ENCODE data around the gene PSG2.
"Not testable (repeated sequence)": the region's sequence is repeated elsewhere in the genome, so short reads cannot be mapped to it uniquely, and the experiment has no call there.

PSG2 gene

GRCh38 chr19:43082601-43083000 is at the start of gene PSG2:
Gene PSG2 (minus strand): TSS chr19:43082701. CDS start chr19:43082569, 132 bp downstream.
- DNase-seq (ENCODE audit: low spot score) = not testable (repeated sequence)

DNA sequence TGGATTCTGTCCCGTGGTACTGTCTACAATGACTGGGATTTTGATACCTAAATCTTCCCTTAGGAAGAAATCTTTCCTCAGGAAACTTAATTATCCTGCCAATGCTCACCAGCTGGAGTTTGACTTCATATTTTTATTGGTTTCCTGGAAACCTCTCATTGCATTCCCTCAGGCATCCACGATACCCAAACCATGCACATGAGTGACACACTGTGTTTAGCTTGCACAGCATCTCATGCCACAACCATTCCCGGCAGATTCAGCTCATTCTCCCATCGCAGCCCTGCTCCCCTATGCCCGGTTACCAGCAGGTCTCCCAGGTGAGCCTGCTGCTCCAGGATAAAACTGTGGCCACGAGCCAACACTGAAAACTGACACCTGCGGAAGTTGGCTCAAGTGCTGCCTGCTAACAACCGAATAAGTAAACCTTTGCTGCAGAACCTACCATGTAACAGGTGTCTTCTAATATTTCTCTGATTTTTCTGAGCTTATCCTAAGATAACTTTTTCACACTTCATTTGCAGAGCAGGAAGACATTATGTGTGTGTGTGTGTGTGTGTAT is 48.9 kb upstream of the PSG2 start:
- not testable (repeated sequence) for DNase-seq (ENCODE audit: low spot score)

DNA sequence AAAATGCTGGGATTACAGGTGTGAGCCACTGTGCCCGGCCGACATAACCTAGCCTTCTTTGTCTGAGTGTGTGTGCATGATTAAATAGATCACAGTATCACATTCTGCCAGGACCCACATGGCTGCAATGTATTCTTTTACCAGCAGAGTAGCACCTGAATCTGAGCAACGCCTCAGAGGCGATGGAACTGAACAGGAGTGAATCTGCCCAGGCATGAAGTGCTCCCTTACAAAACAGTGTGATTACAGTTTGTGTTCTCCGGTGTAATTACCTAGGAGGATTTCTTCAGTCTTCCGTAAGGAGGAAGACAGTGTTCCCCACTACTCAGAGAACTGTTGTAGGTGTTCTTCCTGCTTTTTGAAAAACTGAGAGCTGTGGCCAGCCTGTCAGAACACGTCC is 46.7 kb upstream of the PSG2 start:
- not testable (repeated sequence) for DNase-seq (ENCODE audit: low spot score)

DNA sequence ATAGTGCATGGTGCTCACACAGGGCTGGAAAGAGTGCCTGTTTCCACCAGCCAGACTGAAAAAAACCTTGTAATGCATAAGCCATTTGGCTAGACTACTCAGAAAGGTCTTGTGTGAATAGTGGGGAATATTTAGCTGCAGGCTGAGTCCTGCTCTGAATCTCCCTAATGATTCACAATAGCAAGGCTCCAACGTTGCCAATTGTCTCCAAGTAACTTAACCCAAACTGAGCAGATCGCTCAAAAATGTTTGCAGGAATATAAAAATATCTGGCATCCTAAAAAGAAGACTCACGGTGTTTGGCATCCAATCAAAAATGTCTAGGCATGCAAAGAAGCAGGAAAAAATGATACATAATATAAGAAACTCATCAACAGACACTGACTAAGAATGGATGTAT is 44.8 kb upstream of the PSG2 start:
- not testable (repeated sequence) for DNase-seq (ENCODE audit: low spot score)

GRCh38 chr19:43126720-43127119 is 44.2 kb upstream of the PSG2 start:
- no peak for DNase-seq (ENCODE audit: low spot score)
- TF ChIP-seq, protein P1, sequence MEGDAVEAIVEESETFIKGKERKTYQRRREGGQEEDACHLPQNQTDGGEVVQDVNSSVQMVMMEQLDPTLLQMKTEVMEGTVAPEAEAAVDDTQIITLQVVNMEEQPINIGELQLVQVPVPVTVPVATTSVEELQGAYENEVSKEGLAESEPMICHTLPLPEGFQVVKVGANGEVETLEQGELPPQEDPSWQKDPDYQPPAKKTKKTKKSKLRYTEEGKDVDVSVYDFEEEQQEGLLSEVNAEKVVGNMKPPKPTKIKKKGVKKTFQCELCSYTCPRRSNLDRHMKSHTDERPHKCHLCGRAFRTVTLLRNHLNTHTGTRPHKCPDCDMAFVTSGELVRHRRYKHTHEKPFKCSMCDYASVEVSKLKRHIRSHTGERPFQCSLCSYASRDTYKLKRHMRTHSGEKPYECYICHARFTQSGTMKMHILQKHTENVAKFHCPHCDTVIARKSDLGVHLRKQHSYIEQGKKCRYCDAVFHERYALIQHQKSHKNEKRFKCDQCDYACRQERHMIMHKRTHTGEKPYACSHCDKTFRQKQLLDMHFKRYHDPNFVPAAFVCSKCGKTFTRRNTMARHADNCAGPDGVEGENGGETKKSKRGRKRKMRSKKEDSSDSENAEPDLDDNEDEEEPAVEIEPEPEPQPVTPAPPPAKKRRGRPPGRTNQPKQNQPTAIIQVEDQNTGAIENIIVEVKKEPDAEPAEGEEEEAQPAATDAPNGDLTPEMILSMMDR (IDR thresholded peaks at IDR 0.05; ENCODE audit: extremely low read depth, missing control alignments) = no peak

DNA sequence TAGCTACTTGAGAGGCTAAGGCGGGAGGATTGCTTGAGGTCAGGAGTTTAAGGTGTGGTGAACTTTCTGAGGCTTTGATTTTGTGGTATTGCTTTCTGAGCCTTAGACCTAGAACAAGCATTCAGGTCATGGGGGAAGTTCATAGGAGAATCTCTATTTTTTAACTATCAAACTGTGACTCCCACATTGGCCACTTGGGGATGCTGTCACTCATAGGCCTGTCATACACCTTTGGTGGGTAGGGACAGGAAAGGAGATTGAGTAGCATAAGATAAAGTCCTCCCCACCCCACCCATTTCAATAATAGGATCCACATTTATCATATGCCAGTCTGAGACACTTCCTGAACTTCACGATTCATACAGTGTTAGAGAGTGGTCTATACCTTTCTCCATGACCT is 41.9 kb upstream of the PSG2 start:
- DNase-seq (ENCODE audit: low spot score) = no peak

DNA sequence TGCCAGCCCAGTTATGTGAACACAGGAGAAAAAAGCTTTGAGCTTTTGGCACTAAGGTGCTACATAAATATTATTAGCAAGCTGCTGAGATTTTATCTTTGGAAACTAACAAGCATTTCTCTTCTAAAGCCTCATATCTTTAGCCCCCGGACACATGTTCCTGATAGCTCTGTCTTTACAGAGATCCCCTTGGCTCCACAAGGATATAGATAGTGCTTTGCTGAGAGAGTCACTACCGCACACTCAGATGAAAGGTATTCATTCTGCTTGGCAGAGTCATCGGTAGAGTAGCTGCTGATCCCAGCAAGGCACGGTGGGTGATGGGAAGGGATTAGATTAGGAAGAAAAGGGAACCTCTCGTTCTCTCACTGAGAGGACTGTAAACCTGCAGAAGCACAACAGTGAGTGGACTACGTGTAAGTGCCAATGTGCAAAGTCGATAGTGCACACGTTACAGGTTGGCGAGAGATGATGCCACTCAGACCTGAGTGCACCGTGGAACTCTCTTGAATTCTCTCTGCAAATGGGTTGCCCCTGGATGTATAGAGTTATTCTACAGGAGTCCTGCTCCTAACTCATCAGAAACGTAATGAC is 38.0 kb upstream of the PSG2 start:
- not testable (repeated sequence) for DNase-seq (ENCODE audit: low spot score)

More for the DNA sequence above, 41.9 kb upstream of the PSG2 start:
- TF ChIP-seq, protein P1 (IDR thresholded peaks at IDR 0.05; ENCODE audit: extremely low read depth, missing control alignments) = no peak

GRCh38 chr19:43119526-43119925 is 37.0 kb upstream of the PSG2 start:
- DNase-seq (ENCODE audit: low spot score) = not testable (repeated sequence)

DNA sequence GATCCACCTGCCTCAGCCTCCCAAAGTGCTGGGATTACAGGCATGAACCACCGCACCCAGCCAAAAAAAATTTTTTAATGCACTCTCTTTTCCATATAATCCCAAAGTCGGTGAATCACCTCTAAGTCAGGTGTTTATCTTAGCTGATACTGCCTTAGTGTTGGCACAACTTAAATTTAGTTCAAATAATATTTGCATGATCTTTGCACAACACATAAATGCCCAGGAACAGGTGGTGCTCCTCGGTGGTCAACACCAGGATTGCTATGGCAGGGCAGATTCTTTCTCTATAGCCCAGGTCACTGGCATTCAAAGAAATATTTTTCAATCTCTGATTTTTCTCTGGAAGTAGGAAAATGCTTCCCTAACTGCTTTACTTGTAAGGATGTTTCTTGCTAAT is 33.9 kb upstream of the PSG2 start:
- not testable (repeated sequence) for DNase-seq (ENCODE audit: low spot score)

GRCh38 chr19:43115548-43115947 is 33.0 kb upstream of the PSG2 start:
- DNase-seq (ENCODE audit: low spot score) = not testable (repeated sequence)

DNA sequence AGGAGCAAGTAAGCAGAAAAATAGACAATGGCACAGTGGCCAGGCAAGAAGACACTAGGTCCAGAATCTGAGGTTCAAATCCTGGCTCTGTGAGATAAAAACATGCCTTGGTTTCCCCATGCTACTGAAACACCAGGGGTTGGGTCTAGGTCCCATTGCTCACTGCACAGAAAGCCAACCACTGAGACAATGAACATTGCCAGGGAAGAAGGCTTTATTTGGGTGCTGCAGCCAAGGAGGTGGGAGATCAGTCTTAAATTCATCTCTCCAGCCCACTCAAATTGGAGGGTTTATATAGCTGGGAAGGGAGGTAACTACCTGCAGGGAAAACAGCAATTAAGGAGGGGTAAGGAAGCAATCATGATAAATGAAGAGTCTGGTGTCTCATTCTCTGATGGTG is 32.6 kb upstream of the PSG2 start:
- DNase-seq (ENCODE audit: low spot score) = not testable (repeated sequence)

DNA sequence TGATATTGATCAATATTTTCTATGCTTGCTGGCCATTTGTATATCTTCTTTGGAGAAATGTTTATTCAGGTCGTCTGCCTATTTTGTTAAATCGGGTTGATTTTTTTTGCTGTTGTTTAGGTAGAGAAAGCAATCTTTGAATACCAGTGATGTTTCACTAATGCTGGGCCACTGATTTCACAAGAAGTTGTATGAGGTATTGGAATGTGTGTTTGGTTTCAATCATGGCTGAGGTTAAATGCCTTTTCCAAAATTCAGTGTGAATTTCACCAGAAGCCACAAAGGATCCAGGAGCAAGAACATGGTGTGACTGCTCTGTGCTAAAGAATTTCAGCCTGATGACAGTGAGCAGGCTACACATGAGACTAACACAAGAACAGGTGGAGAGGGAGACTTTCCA is 32.1 kb upstream of the PSG2 start:
- DNase-seq (ENCODE audit: low spot score) = not testable (repeated sequence)

GRCh38 chr19:43107401-43107800 is 24.9 kb upstream of the PSG2 start:
- not testable (repeated sequence) for DNase-seq (ENCODE audit: low spot score)

DNA sequence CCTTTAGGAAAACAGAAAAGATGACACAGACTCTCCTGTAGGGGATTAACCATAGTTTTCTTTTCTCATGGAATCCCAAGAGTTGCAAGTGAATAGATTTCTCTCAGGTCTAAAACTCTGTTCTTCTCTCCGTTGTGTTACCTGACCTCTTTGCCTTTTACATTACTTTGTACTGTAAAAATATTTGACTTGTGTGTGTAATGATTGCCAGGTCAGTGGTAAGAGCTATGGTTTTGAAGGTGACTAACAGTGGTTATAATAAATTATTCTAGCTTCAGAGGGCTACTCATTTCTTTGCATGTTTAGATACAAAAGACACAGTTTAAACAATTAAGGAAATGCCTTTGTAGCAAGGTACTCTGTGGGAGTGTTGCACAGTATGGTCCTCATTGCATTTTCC is 23.0 kb upstream of the PSG2 start:
- DNase-seq (ENCODE audit: low spot score) = no peak
- TF ChIP-seq, protein P1 (IDR thresholded peaks at IDR 0.05; ENCODE audit: extremely low read depth, missing control alignments) = no peak

- DNase-seq (ENCODE audit: low spot score) = not testable (repeated sequence)
Observed at GRCh38 chr19:43104215-43104850, 21.8 kb upstream of the PSG2 start.
